Neural progenitor cell (in vitro differentiated cells): ENCODE measurements around the gene SIVA1. TPM values are rescaled to one million over a fixed set of nuclear protein-coding genes. Genes with fewer than 3 reads are reported as not detected.

Source experiments
- DNase-seq: peaks from one replicate; pipeline ENCODE4 v3.0.0-alpha.2; 2016; ENCODE audit warnings: low spot score
- H2AFZ ChIP-seq: fragments of 200-600 bp; sonication (generic); replicated peaks from 2 replicates; pipeline ENCODE4 v1.6.1; 2016; ENCODE audit warnings: antibody characterized with exemption
- H3F3A ChIP-seq: fragments of 200-600 bp; sonication (generic); 2 replicates; pipeline ENCODE4 v1.6.1; 2016; ENCODE audit warnings: antibody characterized with exemption, low read depth
- H3K27ac ChIP-seq: fragments of 200-600 bp; sonication (generic); 2 replicates; pipeline ENCODE4 v1.5.1; 2016; ENCODE audit warnings: mild to moderate bottlenecking
- H3K27me3 ChIP-seq: fragments of 200-600 bp; sonication (generic); 2 replicates; pipeline ENCODE4 v1.6.1; 2016; ENCODE audit warnings: mild to moderate bottlenecking, moderate library complexity
- H3K36me3 ChIP-seq: fragments of 200-600 bp; sonication (generic); 2 replicates; pipeline ENCODE4 v1.5.1; 2016
- H3K4me1 ChIP-seq: fragments of 200-600 bp; sonication (generic); 2 replicates; pipeline ENCODE4 v1.6.1; 2016; ENCODE audit warnings: mixed run types
- H3K4me2 ChIP-seq: fragments of 200-600 bp; sonication (generic); 2 replicates; pipeline ENCODE4 v1.6.1; 2016
- H3K4me3 ChIP-seq: fragments of 200-600 bp; sonication (generic); 2 replicates; pipeline ENCODE4 v1.5.1; 2016
- H3K79me2 ChIP-seq: fragments of 200-600 bp; sonication (generic); 2 replicates; pipeline ENCODE4 v1.6.1; 2016; ENCODE audit warnings: low read depth
- H3K9ac ChIP-seq: fragments of 200-600 bp; sonication (generic); 2 replicates; pipeline ENCODE4 v1.6.1; 2016
- H3K9me3 ChIP-seq: fragments of 200-600 bp; sonication (generic); 2 replicates; pipeline ENCODE4 v1.5.1; 2016; ENCODE audit warnings: low read depth
- H4K20me1 ChIP-seq: fragments of 200-600 bp; sonication (generic); 2 replicates; pipeline ENCODE4 v1.6.1; 2016; ENCODE audit warnings: low read depth
- H3K27ac Mint-ChIP-seq: 3 replicates; pipeline ENCODE4 v1.8.0; 2021; ENCODE audit warnings: mixed read lengths
- H3K27me3 Mint-ChIP-seq: 2 replicates; pipeline ENCODE4 v1.8.0; 2022; ENCODE audit warnings: low read depth, mild to moderate bottlenecking, inconsistent platforms, moderate library complexity, mixed read lengths; ENCODE audit not compliant: insufficient read depth
- H3K36me3 Mint-ChIP-seq: 3 replicates; pipeline ENCODE4 v1.8.0; 2021; ENCODE audit warnings: mixed read lengths
- H3K4me1 Mint-ChIP-seq: 3 replicates; pipeline ENCODE4 v1.8.0; 2021; ENCODE audit warnings: mixed read lengths
- H3K4me3 Mint-ChIP-seq: 3 replicates; pipeline ENCODE4 v1.8.0; 2021; ENCODE audit warnings: mild to moderate bottlenecking, moderate library complexity, mixed read lengths
- H3K9me3 Mint-ChIP-seq: 3 replicates; pipeline ENCODE4 v1.8.0; 2020; ENCODE audit warnings: mixed read lengths
- CTCF ChIP-seq: fragments of 200-600 bp; sonication (generic); IDR thresholded peaks from 2 replicates; pipeline ENCODE4 v1.5.1; 2017; ENCODE audit warnings: antibody characterized with exemption, mild to moderate bottlenecking
- EZH2 ChIP-seq: fragments of 200-600 bp; sonication (generic); IDR thresholded peaks from 2 replicates; pipeline ENCODE4 v1.6.1; 2017; ENCODE audit warnings: antibody characterized with exemption, mild to moderate bottlenecking, moderate library complexity
- EZH2phosphoT487 ChIP-seq: fragments of 200-600 bp; sonication (generic); IDR thresholded peaks from 2 replicates; pipeline ENCODE4 v1.6.1; 2017; ENCODE audit warnings: antibody characterized with exemption
- total RNA-seq: library from RNA; depleted of rRNA; stranded (reverse); fragments of >200 nt; gene quantifications from 2 replicates; pipeline ENCODE4 v1.2.3, GENCODE V29; 2015; ENCODE audit warnings: low replicate concordance

SIVA1 gene
- total RNA-seq, 1 donor from 2014 or later: 139 TPM

- Mint-ChIP-seq H3K36me3 (peaks cover 2% of the 10 kb centered on the region), H3K4me3 (no peak overlapping the region), H3K27me3 (peaks cover 2% of the 10 kb centered on the region), H3K27ac (no peak overlapping the region), H3K4me1 (peaks cover 21% of the 10 kb centered on the region), H3K9me3 (no peaks in the 10 kb centered on the region)
- Histone ChIP-seq H2AFZ (no peak overlapping the region), H3K27me3 (no peaks in the 10 kb centered on the region), H4K20me1 (peaks cover 94% of the 10 kb centered on the region), H3K79me2 (peaks cover 36% of the 10 kb centered on the region), H3F3A (peaks cover 11% of the 10 kb centered on the region), H3K9me3 (no peaks in the 10 kb centered on the region), H3K4me2 (no peak overlapping the region), H3K4me3 (no peak overlapping the region), H3K9ac (no peak overlapping the region), H3K27ac (no peak overlapping the region), H3K36me3 (no peaks in the 10 kb centered on the region), H3K4me1 (peaks cover 11% of the 10 kb centered on the region)
- DNase-seq: no peak
- TF ChIP-seq CTCF: no peak
- no peak for TF ChIP-seq EZH2
- no peak for TF ChIP-seq EZH2phosphoT487
Measured at GRCh38 chr14:104789752-104790743, 37.1 kb downstream of the SIVA1 start.

DNA sequence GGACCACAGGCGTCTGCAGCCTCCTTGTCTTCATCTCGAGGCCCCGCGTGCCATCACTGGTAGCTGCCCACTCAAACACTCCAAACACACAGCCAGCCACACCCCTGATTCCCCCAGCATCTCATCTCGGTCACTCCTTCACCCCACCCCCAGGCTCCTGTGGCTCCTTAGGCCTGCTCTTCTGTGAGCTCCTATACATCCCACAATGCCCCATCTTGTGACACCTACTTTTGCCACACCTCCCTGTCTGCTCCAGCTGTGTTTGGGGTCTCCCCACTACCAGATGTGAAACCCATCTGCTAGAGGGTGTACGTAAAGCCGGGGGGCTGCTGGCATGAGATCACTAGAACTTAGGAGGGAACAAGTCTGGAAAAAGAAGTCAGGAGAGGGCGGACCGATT lies 38.5 kb downstream of the SIVA1 start:
- DNase-seq: no peak
- Histone ChIP-seq H3K9me3 (no peaks in the 10 kb centered on the region), H3K4me2 (no peak overlapping the region), H3K27me3 (peaks cover 7% of the 10 kb centered on the region), H3K36me3 (no peaks in the 10 kb centered on the region), H2AFZ (no peak overlapping the region), H3K4me3 (no peak overlapping the region), H3K4me1 (peaks cover 18% of the 10 kb centered on the region), H3K79me2 (peaks cover 36% of the 10 kb centered on the region), H4K20me1 (peaks cover 82% of the 10 kb centered on the region), H3K9ac (no peak overlapping the region), H3F3A (peaks cover 14% of the 10 kb centered on the region), H3K27ac (no peak overlapping the region)
- Mint-ChIP-seq H3K27me3 (peaks cover 4% of the 10 kb centered on the region), H3K4me3 (peak overlapping the region; percentile 62), H3K36me3 (peaks cover 2% of the 10 kb centered on the region), H3K4me1 (peaks cover 26% of the 10 kb centered on the region), H3K9me3 (no peaks in the 10 kb centered on the region), H3K27ac (peak overlapping the region; percentile 74)
- TF ChIP-seq EZH2phosphoT487 (no peak), CTCF (no peak), EZH2 (no peak)

DNA sequence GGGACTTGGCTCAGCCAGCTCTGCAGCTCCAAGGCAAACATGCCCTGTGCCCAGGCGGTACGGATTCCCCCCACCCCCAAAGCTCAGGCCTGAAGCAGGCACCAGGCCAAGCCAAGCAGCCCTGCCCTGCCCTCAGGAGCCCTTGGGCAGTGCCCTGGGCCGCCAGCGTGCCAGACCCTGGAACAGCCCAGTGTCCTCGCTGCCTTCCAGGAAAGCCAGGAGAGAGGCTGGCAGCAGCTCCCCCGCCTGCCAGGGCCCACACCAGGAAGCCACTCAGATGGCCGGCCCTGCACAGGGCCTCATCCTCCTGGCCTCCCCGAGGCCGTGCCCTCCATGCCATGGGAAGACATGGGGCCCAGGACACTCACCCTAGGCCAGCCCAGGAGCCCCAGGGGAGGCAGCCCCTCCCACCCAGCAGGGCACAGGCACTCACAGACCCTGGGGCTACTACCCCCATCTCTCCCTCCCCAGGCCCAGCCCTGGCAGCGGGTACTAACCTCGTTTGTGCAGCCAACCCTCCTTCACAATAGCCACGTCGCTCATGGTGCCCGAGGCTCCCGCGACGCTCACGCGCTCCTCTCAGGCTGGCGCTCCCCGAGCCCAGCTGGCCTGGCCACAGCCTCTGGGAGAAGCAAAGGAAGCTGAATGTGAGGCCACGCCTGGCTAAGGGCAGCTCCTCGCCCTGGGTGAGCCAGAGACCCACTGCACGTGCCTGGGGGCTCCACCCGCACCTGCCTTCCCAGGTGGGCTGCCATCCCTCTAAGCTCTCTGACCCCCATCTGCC lies 39.3 kb downstream of the SIVA1 start:
- Mint-ChIP-seq H3K36me3 (peaks cover 2% of the 10 kb centered on the region), H3K9me3 (no peaks in the 10 kb centered on the region), H3K27me3 (peaks cover 10% of the 10 kb centered on the region), H3K4me3 (peak overlapping the region; percentile 95), H3K4me1 (peaks cover 31% of the 10 kb centered on the region), H3K27ac (no peak overlapping the region)
- no peak overlapping the region for H3K4me3 ChIP-seq
- TF ChIP-seq CTCF (no peak), EZH2phosphoT487 (no peak), EZH2 (no peak)
- no peak overlapping the region for H3K27ac ChIP-seq
- no peak for DNase-seq
- peaks cover 36% of the 10 kb centered on the region for H3K79me2 ChIP-seq
- no peaks in the 10 kb centered on the region for H3K36me3 ChIP-seq
- no peak overlapping the region for H3K9ac ChIP-seq
- H3K4me1 ChIP-seq: peaks cover 20% of the 10 kb centered on the region
- H4K20me1 ChIP-seq: peaks cover 77% of the 10 kb centered on the region
- peaks cover 16% of the 10 kb centered on the region for H3K27me3 ChIP-seq
- H3F3A ChIP-seq: peaks cover 22% of the 10 kb centered on the region
- H2AFZ ChIP-seq: no peak overlapping the region
- H3K9me3 ChIP-seq: no peaks in the 10 kb centered on the region
- H3K4me2 ChIP-seq: no peak overlapping the region
